HAP-1 (cell line): Measurements from ENCODE around the gene ACOXL.

Experiments used
- DNase-seq, 2 experiments: peaks; one replicate each; pipeline ENCODE4 v3.0.0-alpha.2; 2016 to 2020; ENCODE audit warnings: low spot score in 2 of 2
- H3K27me3 ChIP-seq: fragments of 250-450 bp; sonication (Bioruptor Pico); 2 replicates; pipeline ENCODE4 v1.5.1; 2020; ENCODE audit warnings: low read depth, mild to moderate bottlenecking, moderate library complexity
- H3K36me3 ChIP-seq: fragments of 250-450 bp; sonication (Bioruptor Pico); replicated peaks from 2 replicates; pipeline ENCODE4 v1.5.1; 2020; ENCODE audit warnings: mild to moderate bottlenecking
- H3K4me1 ChIP-seq: fragments of 250-450 bp; sonication (Bioruptor Pico); 2 replicates; pipeline ENCODE4 v1.5.1; 2020; ENCODE audit warnings: mild to moderate bottlenecking
- H3K4me3 ChIP-seq: fragments of 250-450 bp; sonication (Bioruptor Pico); 2 replicates; pipeline ENCODE4 v1.5.1; 2020; ENCODE audit warnings: mild to moderate bottlenecking, moderate library complexity
- H3K9me3 ChIP-seq: fragments of 250-450 bp; sonication (Bioruptor Pico); 2 replicates; pipeline ENCODE4 v1.5.1; 2020; ENCODE audit warnings: mild to moderate bottlenecking, moderate library complexity
- in situ Hi-C: fragments of 300-500 bp; cut with MboI; formaldehyde crosslinking; loops from 3 replicates; pipeline ENCODE4 v1.14.3; 2020; ENCODE audit warnings: low sequenced_read_pairs, inconsistent platforms, mixed read lengths

The ACOXL gene

DNA sequence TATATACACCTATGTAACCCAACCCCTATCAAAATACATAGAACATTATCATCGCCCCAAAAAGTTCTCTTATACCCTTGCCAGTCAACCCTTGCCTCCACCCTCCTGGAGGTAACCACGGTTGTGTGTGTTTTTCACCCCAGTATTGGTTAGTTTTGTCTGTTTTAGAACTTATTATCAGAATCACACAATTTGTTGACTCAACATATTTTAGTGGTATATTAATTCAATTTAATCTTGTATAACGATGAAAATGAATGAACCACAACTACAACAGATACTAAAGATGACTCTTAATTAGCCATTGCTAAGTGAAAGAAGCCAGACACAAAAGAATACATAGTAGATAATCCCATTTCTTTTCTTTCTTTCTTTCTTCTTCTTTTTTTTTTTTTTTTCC lies 19.3 kb downstream of the ACOXL start:
- no peaks in the 10 kb centered on the region for H3K4me1 ChIP-seq
- in situ Hi-C loops, result no loop called here
- H3K4me3 ChIP-seq, result no peak overlapping the region
- DNase-seq, result no peak
- H3K27me3 ChIP-seq, result 0 out of 2 replicates have a peak, but pooled peaks cover 2% of the 10 kb centered on the region
- no peaks in the 10 kb centered on the region for H3K9me3 ChIP-seq
- H3K36me3 ChIP-seq, result no peaks in the 10 kb centered on the region

DNA sequence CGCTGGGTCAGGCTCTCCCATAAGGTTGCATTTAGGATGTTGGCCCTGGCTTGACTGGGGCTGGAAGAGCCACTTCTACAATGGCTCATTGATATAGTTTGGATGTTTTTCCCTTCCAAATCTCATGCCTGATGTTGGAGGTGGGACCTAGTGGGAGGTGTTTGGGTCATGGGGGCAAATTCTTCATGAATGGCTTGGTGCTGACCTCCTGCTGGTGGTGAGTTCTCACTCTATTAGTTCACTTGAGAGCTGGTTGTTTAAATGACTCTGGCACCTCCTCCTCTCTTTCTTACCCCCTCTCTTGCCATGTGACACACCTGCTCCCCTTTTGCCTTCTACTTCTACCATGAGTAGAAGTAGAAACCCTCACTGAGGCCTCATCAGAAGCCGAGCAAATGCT lies 20.5 kb downstream of the ACOXL start:
- H3K4me1 ChIP-seq, result no peaks in the 10 kb centered on the region
- H3K4me3 ChIP-seq, result no peak overlapping the region
- H3K9me3 ChIP-seq, result no peaks in the 10 kb centered on the region
- in situ Hi-C loops, result no loop called here
- no peak for DNase-seq
- H3K36me3 ChIP-seq, result no peaks in the 10 kb centered on the region
- 0 out of 2 replicates have a peak, but pooled peaks cover 2% of the 10 kb centered on the region for H3K27me3 ChIP-seq

DNA sequence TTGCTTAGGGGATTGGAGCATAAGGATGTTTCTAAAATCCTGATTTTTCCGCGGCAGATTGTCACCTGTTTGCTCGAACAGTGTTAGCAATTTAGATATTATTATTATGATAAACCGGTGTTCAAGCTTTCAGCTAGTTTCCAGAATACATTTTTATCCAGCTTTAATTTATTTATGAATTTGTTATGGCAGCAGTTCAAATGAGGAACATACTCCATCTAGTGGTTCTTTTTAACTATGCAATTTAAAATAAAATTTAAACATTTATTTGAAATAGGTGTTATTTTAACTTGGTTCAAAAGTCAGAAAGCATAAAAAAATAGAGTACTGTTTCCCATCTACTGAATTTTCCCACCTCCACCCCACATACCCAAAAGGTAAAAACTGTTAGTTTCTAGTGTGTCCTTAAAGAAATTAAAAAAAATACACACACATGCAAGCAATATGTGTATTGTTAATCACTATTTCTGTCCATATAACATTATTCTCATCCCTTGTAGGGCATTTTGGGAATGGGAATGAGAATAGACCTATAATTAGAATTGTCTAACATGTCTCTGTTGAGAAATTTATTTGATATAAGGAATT lies 23.2 kb downstream of the ACOXL start:
- Histone ChIP-seq H3K36me3 (no peaks in the 10 kb centered on the region), H3K4me3 (no peak overlapping the region), H3K9me3 (no peaks in the 10 kb centered on the region), H3K4me1 (no peaks in the 10 kb centered on the region), H3K27me3 (no peaks in the 10 kb centered on the region; the same call in 1 of the 2 replicates)
- in situ Hi-C loops, result no loop called here
- DNase-seq, result peak in 1 of 2 experiments; percentile 12

- DNase-seq, result no peak
- Histone ChIP-seq H3K9me3 (0 out of 2 replicates have a peak, but pooled peaks cover 3% of the 10 kb centered on the region), H3K27me3 (no peaks in the 10 kb centered on the region; the same call in 1 of the 2 replicates), H3K4me1 (no peaks in the 10 kb centered on the region), H3K36me3 (no peaks in the 10 kb centered on the region), H3K4me3 (no peak overlapping the region)
- in situ Hi-C loops, result no loop called here
Observed at GRCh38 chr2:110759411-110759810, 27.0 kb downstream of the ACOXL start.

- in situ Hi-C loops, result no loop called here
Observed at GRCh38 chr2:110764931-110765330, 32.6 kb downstream of the ACOXL start.

GRCh38 chr2:110766291-110766690 lies 33.9 kb downstream of the ACOXL start:
- H3K4me3 ChIP-seq, result no peak overlapping the region
- DNase-seq, result no peak
- in situ Hi-C loops, result no loop called here
- H3K27me3 ChIP-seq, result no peaks in the 10 kb centered on the region
- H3K4me1 ChIP-seq, result peaks cover 18% of the 10 kb centered on the region
- 0 out of 2 replicates have a peak, but pooled peaks cover 3% of the 10 kb centered on the region for H3K9me3 ChIP-seq
- no peaks in the 10 kb centered on the region for H3K36me3 ChIP-seq

More at GRCh38 chr2:110764931-110765330, 32.6 kb downstream of the ACOXL start:
- H3K4me3 ChIP-seq, result no peak overlapping the region
- 0 out of 2 replicates have a peak, but pooled peaks cover 3% of the 10 kb centered on the region for H3K9me3 ChIP-seq
- H3K27me3 ChIP-seq, result no peaks in the 10 kb centered on the region
- no peaks in the 10 kb centered on the region for H3K36me3 ChIP-seq
- H3K4me1 ChIP-seq, result peaks cover 10% of the 10 kb centered on the region
- DNase-seq, result no peak

DNA sequence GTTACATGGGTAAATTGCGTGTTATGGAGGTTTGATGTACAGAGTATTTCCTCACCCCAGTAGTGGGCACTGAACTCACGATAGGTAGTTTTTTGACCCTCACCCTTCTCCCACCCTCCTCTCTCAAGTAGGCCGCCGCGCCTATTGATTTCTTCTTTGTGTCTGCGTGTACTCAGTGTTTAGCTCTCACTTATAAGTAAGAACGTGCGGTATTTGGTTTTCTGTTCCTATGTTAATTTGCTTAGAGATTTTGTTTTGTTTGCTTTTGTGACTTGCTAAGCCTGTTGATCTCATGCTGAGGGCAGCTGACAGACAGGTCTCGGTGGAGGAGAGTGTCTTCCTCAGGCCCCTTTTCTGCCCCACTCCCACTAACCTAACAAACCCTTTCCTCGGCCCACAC lies 36.2 kb downstream of the ACOXL start:
- DNase-seq, result peak; percentile 60 to 66
- no peak overlapping the region for H3K4me3 ChIP-seq
- no peaks in the 10 kb centered on the region for H3K9me3 ChIP-seq
- no peaks in the 10 kb centered on the region for H3K36me3 ChIP-seq
- in situ Hi-C loops, result no loop called here
- H3K4me1 ChIP-seq, result peaks cover 18% of the 10 kb centered on the region
- peaks cover 2% of the 10 kb centered on the region; the same call in 1 of the 2 replicates for H3K27me3 ChIP-seq

- Histone ChIP-seq H3K4me3 (no peak overlapping the region), H3K9me3 (no peaks in the 10 kb centered on the region), H3K27me3 (peaks cover 12% of the 10 kb centered on the region; the same call in 1 of the 2 replicates), H3K4me1 (peaks cover 18% of the 10 kb centered on the region), H3K36me3 (no peaks in the 10 kb centered on the region)
- in situ Hi-C loops, result no loop called here
- peak; percentile 41 to 66 for DNase-seq
Observed at GRCh38 chr2:110770404-110770958, 38.1 kb downstream of the ACOXL start.

DNA sequence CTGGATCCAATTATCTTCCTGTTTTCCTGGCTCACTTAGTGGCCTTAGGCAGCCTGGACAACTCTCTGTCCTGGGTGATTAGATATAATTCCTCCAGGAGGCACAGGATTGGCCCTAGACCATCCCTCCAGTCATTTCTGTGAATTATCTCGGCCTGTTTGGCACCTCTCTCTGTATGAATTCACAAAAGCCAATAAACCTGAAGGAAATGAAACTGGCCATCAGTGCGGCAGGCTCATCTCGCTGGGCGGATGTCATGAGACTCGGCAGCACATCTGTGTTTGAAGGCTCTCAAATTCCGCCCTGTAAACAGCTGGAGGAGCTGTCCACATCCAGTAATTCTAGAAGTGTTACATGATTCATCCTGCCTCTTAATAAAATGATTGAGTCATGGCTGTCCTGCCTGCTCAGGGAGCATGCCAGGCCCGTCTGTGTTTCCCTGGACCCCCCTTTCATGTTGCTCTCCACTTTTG lies 38.6 kb downstream of the ACOXL start:
- peaks cover 13% of the 10 kb centered on the region for H3K27me3 ChIP-seq
- no peaks in the 10 kb centered on the region for H3K9me3 ChIP-seq
- DNase-seq, result no peak
- no peak overlapping the region for H3K4me3 ChIP-seq
- in situ Hi-C loops, result no loop called here
- H3K36me3 ChIP-seq, result no peaks in the 10 kb centered on the region
- H3K4me1 ChIP-seq, result peaks cover 18% of the 10 kb centered on the region

DNA sequence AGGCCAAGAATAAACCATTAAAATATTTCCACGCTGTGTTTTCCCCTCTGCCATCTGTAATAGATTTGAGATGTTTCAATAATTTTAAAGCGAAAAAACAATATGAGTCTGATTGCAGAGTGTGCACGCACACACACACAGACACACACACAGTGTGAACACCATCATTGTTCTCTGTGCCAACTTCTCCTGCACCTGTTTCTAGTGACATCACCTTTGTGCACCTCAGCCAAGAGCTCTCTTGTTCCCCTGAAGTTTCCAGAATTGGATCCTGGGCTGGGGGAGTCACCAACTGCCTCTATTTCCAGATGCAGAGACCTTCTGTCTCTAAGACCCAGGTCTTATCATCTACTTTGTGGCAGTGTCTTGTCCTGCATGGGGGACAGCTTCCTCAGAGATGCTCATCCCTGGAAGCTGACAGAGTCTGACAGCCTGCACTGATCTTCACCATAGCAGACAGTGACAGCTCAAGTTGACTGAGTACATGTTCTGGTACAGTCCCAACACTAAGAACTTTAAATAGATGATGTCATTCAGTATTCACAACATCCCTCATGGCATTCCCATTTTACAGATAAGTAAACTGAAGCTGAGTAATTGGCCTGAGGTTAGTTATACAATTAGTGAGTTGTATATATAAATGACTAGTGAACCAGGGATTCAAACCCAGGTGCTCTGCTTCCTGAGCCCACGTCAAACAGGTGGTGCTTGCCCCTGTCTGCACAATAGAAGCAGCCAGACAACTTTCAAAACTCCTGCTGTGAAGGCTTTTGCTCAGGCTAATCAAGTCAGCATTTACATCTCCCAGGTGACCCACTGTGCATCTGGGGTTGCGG lies 39.4 kb downstream of the ACOXL start:
- no peaks in the 10 kb centered on the region for H3K36me3 ChIP-seq
- no peaks in the 10 kb centered on the region for H3K9me3 ChIP-seq
- peaks cover 14% of the 10 kb centered on the region for H3K27me3 ChIP-seq
- in situ Hi-C loops, result no loop called here
- DNase-seq, result no peak
- peaks cover 18% of the 10 kb centered on the region for H3K4me1 ChIP-seq
- no peak overlapping the region for H3K4me3 ChIP-seq

- peaks cover 18% of the 10 kb centered on the region for H3K4me1 ChIP-seq
- no peak overlapping the region for H3K4me3 ChIP-seq
- DNase-seq, result no peak
- in situ Hi-C loops, result no loop called here
- peaks cover 16% of the 10 kb centered on the region for H3K27me3 ChIP-seq
- no peaks in the 10 kb centered on the region for H3K9me3 ChIP-seq
- no peaks in the 10 kb centered on the region for H3K36me3 ChIP-seq
Observed at GRCh38 chr2:110772383-110772755, 40.0 kb downstream of the ACOXL start.

- Histone ChIP-seq H3K9me3 (no peaks in the 10 kb centered on the region), H3K4me3 (no peak overlapping the region), H3K27me3 (peaks cover 18% of the 10 kb centered on the region), H3K4me1 (peaks cover 14% of the 10 kb centered on the region), H3K36me3 (no peaks in the 10 kb centered on the region)
- in situ Hi-C loops, result no loop called here
- no peak for DNase-seq
Observed at GRCh38 chr2:110773401-110773921, 41.1 kb downstream of the ACOXL start.

- no peaks in the 10 kb centered on the region for H3K9me3 ChIP-seq
- peaks cover 8% of the 10 kb centered on the region for H3K4me1 ChIP-seq
- DNase-seq, result no peak
- in situ Hi-C loops, result no loop called here
- H3K36me3 ChIP-seq, result no peaks in the 10 kb centered on the region
- no peak overlapping the region for H3K4me3 ChIP-seq
- H3K27me3 ChIP-seq, result peaks cover 22% of the 10 kb centered on the region
Observed at GRCh38 chr2:110774701-110775100, 42.3 kb downstream of the ACOXL start.
